Activated T-cell treated with anti-CD3 and anti-CD28 coated beads, Interleukin-2, amount 50 U/mL, for 4 hours (primary cell): ENCODE data around the gene BBS12. TPM values are rescaled to one million over a fixed set of nuclear protein-coding genes. Genes with fewer than 3 reads are reported as not detected.
"Not testable (repeated sequence)": the region's sequence is repeated elsewhere in the genome, so short reads cannot be mapped to it uniquely, and the experiment has no call there.

Experiments used
- ATAC-seq, 2 donors: fragments of 200-7000 bp; cut with Tn5 transposase; one replicate each; pipeline ENCODE4 v1.10.0; 2021
- DNase-seq: peaks from one replicate; pipeline ENCODE4 v3.0.0-alpha.2; 2020
- H3K27me3 Mint-ChIP-seq: one replicate; pipeline ENCODE4 v1.8.0; 2021; ENCODE audit warnings: low read depth, mixed read lengths
- H3K36me3 Mint-ChIP-seq: one replicate; pipeline ENCODE4 v1.8.0; 2022; ENCODE audit warnings: mixed read lengths; ENCODE audit not compliant: insufficient read depth
- H3K4me1 Mint-ChIP-seq: one replicate; pipeline ENCODE4 v1.8.0; 2021; ENCODE audit warnings: low read depth, mixed read lengths
- H3K4me3 Mint-ChIP-seq: one replicate; pipeline ENCODE4 v1.8.0; 2021; ENCODE audit warnings: mild to moderate bottlenecking, moderate library complexity, mixed read lengths
- H3K9me3 Mint-ChIP-seq: one replicate; pipeline ENCODE4 v1.8.0; 2021; ENCODE audit warnings: mixed read lengths
- total RNA-seq, 3 donors: library from RNA; stranded (reverse); gene quantifications; one replicate each; pipeline ENCODE4 v1.2.1, GENCODE V29; 2021

BBS12 gene
- total RNA-seq, 3 donors from 2014 or later: 1.2 to 1.3 (median 1.2) TPM

- not testable (repeated sequence) for H3K27me3 Mint-ChIP-seq, H3K9me3 Mint-ChIP-seq, DNase-seq, H3K36me3 Mint-ChIP-seq, H3K4me3 Mint-ChIP-seq
- H3K4me1 Mint-ChIP-seq: peaks cover 13% of the 10 kb centered on the region
- ATAC-seq: peak; percentile 61 to 62
These were observed 53.8 kb downstream of the BBS12 start for GRCh38 chr4:122786296-122786695.

GRCh38 chr4:122786920-122787319 lies 54.4 kb downstream of the BBS12 start:
- not testable (repeated sequence) for DNase-seq, H3K36me3 Mint-ChIP-seq, H3K4me3 Mint-ChIP-seq, ATAC-seq, H3K27me3 Mint-ChIP-seq, H3K9me3 Mint-ChIP-seq
- H3K4me1 Mint-ChIP-seq: peaks cover 13% of the 10 kb centered on the region

GRCh38 chr4:122787940-122788339 lies 55.4 kb downstream of the BBS12 start:
- H3K4me3 Mint-ChIP-seq: no peak overlapping the region
- no peaks in the 10 kb centered on the region for H3K27me3 Mint-ChIP-seq
- H3K9me3 Mint-ChIP-seq: no peaks in the 10 kb centered on the region
- no peak for DNase-seq
- H3K36me3 Mint-ChIP-seq: no peaks in the 10 kb centered on the region
- H3K4me1 Mint-ChIP-seq: peaks cover 13% of the 10 kb centered on the region
- no peak for ATAC-seq

GRCh38 chr4:122788935-122789334 lies 56.4 kb downstream of the BBS12 start:
- no peak overlapping the region for H3K4me3 Mint-ChIP-seq
- H3K4me1 Mint-ChIP-seq: peaks cover 13% of the 10 kb centered on the region
- H3K36me3 Mint-ChIP-seq: no peaks in the 10 kb centered on the region
- no peak for DNase-seq
- no peaks in the 10 kb centered on the region for H3K27me3 Mint-ChIP-seq
- no peak for ATAC-seq
- H3K9me3 Mint-ChIP-seq: no peaks in the 10 kb centered on the region

- H3K4me3 Mint-ChIP-seq: no peak overlapping the region
These were observed 61.3 kb downstream of the BBS12 start for GRCh38 chr4:122793811-122794210.

More at GRCh38 chr4:122793811-122794210, 61.3 kb downstream of the BBS12 start:
- H3K9me3 Mint-ChIP-seq: no peaks in the 10 kb centered on the region
- ATAC-seq (no peak), DNase-seq (no peak)
- no peaks in the 10 kb centered on the region for H3K36me3 Mint-ChIP-seq
- H3K27me3 Mint-ChIP-seq: no peaks in the 10 kb centered on the region
- no peaks in the 10 kb centered on the region for H3K4me1 Mint-ChIP-seq

Other genes starting within 250 kb of the BBS12 start
- 100 to 1,000 TPM in 1 of 3 donors, 10 to 100 TPM in 2; 35.0 to 109 (median 42.8) TPM for gene IL21, start 111.6 kb upstream of the BBS12 start, total RNA-seq
- gene FGF2, start 94.1 kb downstream of the BBS12 start, total RNA-seq: under 1 TPM; 0.37 to 0.84 (median 0.73) TPM
- gene NUDT6, start 189.9 kb downstream of the BBS12 start, total RNA-seq: 1 to 10 TPM; 1.0 to 2.0 (median 1.7) TPM